ENCODE data around the gene TCAF1.
"Not testable (repeated sequence)": the region's sequence is repeated elsewhere in the genome, so short reads cannot be mapped to it uniquely, and the experiment has no call there.

DNA sequence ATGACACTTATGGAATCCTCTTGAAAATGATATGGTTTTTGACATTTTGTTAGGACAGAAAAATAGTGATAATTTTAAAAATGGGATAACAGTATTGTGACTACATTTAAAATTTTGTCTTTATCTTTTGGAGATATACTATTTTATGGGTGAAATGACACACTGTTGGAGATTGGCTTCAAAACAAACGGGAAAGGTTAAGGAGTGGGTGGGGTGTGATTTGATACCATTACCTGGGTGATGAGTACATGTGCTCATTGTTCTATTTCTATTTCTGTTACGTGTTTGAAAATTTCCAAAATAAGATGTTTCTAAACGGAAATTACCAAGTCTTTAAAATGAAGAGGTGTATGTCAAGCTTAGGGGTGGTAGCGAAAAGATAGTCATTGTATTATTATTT is 28.7 kb downstream of the TCAF1 start:
- TF ChIP-seq, protein P1, sequence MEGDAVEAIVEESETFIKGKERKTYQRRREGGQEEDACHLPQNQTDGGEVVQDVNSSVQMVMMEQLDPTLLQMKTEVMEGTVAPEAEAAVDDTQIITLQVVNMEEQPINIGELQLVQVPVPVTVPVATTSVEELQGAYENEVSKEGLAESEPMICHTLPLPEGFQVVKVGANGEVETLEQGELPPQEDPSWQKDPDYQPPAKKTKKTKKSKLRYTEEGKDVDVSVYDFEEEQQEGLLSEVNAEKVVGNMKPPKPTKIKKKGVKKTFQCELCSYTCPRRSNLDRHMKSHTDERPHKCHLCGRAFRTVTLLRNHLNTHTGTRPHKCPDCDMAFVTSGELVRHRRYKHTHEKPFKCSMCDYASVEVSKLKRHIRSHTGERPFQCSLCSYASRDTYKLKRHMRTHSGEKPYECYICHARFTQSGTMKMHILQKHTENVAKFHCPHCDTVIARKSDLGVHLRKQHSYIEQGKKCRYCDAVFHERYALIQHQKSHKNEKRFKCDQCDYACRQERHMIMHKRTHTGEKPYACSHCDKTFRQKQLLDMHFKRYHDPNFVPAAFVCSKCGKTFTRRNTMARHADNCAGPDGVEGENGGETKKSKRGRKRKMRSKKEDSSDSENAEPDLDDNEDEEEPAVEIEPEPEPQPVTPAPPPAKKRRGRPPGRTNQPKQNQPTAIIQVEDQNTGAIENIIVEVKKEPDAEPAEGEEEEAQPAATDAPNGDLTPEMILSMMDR (IDR thresholded peaks at IDR 0.05; ENCODE audit: low read length) = not testable (repeated sequence)
- TF ChIP-seq EZH2 (optimal IDR thresholded peaks at IDR 0.05; ENCODE audit: low read depth, low read length); EZH2phosphoT487 (IDR thresholded peaks at IDR 0.05; ENCODE audit: low read length): not testable (repeated sequence)
